GM12878 (cell line): ENCODE measurements around the gene SGK2.
"Not testable (repeated sequence)": the region's sequence is repeated elsewhere in the genome, so short reads cannot be mapped to it uniquely, and the experiment has no call there.

Source experiments
- FOS ChIP-seq: IDR thresholded peaks from 3 replicates; pipeline ENCODE4 v1.6.1; 2011; ENCODE audit warnings: borderline replicate concordance; ENCODE audit not compliant: insufficient read length; ENCODE audit errors: extremely low read depth
- KDM1A ChIP-seq: fragments of 200-600 bp; sonication (generic); IDR thresholded peaks from 2 replicates; pipeline ENCODE4 v1.6.1; 2016; ENCODE audit warnings: borderline replicate concordance
- POLR2AphosphoS2 ChIP-seq: IDR thresholded peaks from 2 replicates; pipeline ENCODE4 v1.6.1; 2011; ENCODE audit warnings: low read depth, mild to moderate bottlenecking, low read length, improper control_type of control experiment, moderate library complexity
- RAD21 ChIP-seq: IDR thresholded peaks from 2 replicates; pipeline ENCODE4 v1.6.1; 2011; ENCODE audit warnings: mild to moderate bottlenecking, low read depth, low read length, moderate library complexity; ENCODE audit not compliant: insufficient read depth
- RFX5 ChIP-seq: IDR thresholded peaks from 2 replicates; pipeline ENCODE4 v1.6.1; 2011; ENCODE audit warnings: low read depth, low read length, improper control_type of control experiment
- SIX5 ChIP-seq: IDR thresholded peaks from 2 replicates; pipeline ENCODE4 v1.6.1; 2011; ENCODE audit warnings: mild to moderate bottlenecking, low read depth, low read length, moderate library complexity; ENCODE audit not compliant: severe bottlenecking
- SMC3 ChIP-seq: IDR thresholded peaks from 2 replicates; pipeline ENCODE4 v1.6.1; 2011; ENCODE audit warnings: low read length, improper control_type of control experiment, borderline replicate concordance
- TCF12 ChIP-seq: IDR thresholded peaks from 2 replicates; pipeline ENCODE4 v1.6.1; 2011; ENCODE audit warnings: low read depth, mild to moderate bottlenecking, low read length
- YBX1 ChIP-seq: fragments of 450-650 bp; IDR thresholded peaks from 2 replicates; pipeline ENCODE4 v1.6.1; 2016; ENCODE audit warnings: antibody characterized with exemption
- TF ChIP-seq, protein P1 (sequence below), 3 experiments: IDR thresholded peaks in 2 of 3; conservative IDR thresholded peaks in 1 of 3; 2 replicates each; pipeline ENCODE4 v1.5.1; 2011; ENCODE audit warnings: low read depth in 3 of 3, low read length in 3 of 3, mild to moderate bottlenecking in 3 of 3, control low read depth in 2 of 3, moderate library complexity in 2 of 3, inconsistent platforms in 1 of 3, mixed read lengths in 1 of 3; ENCODE audit not compliant: control insufficient read depth in 2 of 3, insufficient read depth in 1 of 3; ENCODE audit errors: extremely low read depth in 1 of 3
- TF ChIP-seq, protein P2 (sequence below): fragments of 450-650 bp; IDR thresholded peaks from 2 replicates; pipeline ENCODE4 v1.6.1; 2016; ENCODE audit warnings: mild to moderate bottlenecking, moderate library complexity, borderline replicate concordance
- TF ChIP-seq, protein P3 (sequence below): IDR thresholded peaks from 2 replicates; pipeline ENCODE4 v1.6.1; 2011; ENCODE audit warnings: low read depth, low read length, improper control_type of control experiment, borderline replicate concordance
- TF ChIP-seq, protein P4 (sequence below): IDR thresholded peaks from 2 replicates; pipeline ENCODE4 v1.6.1; 2012; ENCODE audit warnings: improper control_type of control experiment, low read depth, low read length; ENCODE audit not compliant: insufficient replicate concordance
- TF ChIP-seq, protein P5 (sequence below): IDR thresholded peaks from 2 replicates; pipeline ENCODE4 v1.6.1; 2012; ENCODE audit warnings: low read depth, low read length, improper control_type of control experiment

DNA sequence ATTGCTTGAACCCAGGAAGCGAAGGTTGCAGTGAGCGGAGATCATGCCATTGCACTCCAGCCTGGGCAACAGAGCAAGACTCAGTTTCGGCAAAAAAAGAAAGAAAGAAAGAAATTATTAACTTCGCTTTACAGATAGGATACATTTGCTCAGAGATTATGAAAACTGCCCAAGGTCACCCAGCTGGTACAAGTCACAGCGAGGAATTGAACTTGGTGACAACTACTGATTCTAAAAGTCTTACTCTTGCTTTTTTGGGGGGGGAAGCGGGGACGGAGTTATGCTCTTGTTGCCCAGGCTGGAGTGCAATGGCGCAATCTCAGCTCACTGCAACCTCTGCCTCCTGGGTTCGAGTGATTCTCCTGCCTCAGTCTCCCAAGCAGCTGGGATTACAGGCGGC lies 29.7 kb downstream of the SGK2 start:
- TF ChIP-seq SMC3, TCF12, YBX1, KDM1A, RAD21, RFX5, POLR2AphosphoS2, FOS, SIX5: not testable (repeated sequence)
- TF ChIP-seq, protein P1, sequence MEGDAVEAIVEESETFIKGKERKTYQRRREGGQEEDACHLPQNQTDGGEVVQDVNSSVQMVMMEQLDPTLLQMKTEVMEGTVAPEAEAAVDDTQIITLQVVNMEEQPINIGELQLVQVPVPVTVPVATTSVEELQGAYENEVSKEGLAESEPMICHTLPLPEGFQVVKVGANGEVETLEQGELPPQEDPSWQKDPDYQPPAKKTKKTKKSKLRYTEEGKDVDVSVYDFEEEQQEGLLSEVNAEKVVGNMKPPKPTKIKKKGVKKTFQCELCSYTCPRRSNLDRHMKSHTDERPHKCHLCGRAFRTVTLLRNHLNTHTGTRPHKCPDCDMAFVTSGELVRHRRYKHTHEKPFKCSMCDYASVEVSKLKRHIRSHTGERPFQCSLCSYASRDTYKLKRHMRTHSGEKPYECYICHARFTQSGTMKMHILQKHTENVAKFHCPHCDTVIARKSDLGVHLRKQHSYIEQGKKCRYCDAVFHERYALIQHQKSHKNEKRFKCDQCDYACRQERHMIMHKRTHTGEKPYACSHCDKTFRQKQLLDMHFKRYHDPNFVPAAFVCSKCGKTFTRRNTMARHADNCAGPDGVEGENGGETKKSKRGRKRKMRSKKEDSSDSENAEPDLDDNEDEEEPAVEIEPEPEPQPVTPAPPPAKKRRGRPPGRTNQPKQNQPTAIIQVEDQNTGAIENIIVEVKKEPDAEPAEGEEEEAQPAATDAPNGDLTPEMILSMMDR (IDR thresholded peaks at IDR 0.05 in 2 of 3, conservative IDR thresholded peaks at IDR 0.05 in 1 of 3; ENCODE audit: control insufficient read depth in 2 of 3, extremely low read depth in 1 of 3, insufficient read depth in 1 of 3, low read depth in 3 of 3, low read length in 3 of 3), result not testable (repeated sequence)
- TF ChIP-seq, protein P2, sequence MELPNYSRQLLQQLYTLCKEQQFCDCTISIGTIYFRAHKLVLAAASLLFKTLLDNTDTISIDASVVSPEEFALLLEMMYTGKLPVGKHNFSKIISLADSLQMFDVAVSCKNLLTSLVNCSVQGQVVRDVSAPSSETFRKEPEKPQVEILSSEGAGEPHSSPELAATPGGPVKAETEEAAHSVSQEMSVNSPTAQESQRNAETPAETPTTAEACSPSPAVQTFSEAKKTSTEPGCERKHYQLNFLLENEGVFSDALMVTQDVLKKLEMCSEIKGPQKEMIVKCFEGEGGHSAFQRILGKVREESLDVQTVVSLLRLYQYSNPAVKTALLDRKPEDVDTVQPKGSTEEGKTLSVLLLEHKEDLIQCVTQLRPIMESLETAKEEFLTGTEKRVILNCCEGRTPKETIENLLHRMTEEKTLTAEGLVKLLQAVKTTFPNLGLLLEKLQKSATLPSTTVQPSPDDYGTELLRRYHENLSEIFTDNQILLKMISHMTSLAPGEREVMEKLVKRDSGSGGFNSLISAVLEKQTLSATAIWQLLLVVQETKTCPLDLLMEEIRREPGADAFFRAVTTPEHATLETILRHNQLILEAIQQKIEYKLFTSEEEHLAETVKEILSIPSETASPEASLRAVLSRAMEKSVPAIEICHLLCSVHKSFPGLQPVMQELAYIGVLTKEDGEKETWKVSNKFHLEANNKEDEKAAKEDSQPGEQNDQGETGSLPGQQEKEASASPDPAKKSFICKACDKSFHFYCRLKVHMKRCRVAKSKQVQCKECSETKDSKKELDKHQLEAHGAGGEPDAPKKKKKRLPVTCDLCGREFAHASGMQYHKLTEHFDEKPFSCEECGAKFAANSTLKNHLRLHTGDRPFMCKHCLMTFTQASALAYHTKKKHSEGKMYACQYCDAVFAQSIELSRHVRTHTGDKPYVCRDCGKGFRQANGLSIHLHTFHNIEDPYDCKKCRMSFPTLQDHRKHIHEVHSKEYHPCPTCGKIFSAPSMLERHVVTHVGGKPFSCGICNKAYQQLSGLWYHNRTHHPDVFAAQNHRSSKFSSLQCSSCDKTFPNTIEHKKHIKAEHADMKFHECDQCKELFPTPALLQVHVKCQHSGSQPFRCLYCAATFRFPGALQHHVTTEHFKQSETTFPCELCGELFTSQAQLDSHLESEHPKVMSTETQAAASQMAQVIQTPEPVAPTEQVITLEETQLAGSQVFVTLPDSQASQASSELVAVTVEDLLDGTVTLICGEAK, result not testable (repeated sequence)
- TF ChIP-seq, protein P3, sequence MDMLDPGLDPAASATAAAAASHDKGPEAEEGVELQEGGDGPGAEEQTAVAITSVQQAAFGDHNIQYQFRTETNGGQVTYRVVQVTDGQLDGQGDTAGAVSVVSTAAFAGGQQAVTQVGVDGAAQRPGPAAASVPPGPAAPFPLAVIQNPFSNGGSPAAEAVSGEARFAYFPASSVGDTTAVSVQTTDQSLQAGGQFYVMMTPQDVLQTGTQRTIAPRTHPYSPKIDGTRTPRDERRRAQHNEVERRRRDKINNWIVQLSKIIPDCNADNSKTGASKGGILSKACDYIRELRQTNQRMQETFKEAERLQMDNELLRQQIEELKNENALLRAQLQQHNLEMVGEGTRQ, result not testable (repeated sequence)
- TF ChIP-seq, protein P4, sequence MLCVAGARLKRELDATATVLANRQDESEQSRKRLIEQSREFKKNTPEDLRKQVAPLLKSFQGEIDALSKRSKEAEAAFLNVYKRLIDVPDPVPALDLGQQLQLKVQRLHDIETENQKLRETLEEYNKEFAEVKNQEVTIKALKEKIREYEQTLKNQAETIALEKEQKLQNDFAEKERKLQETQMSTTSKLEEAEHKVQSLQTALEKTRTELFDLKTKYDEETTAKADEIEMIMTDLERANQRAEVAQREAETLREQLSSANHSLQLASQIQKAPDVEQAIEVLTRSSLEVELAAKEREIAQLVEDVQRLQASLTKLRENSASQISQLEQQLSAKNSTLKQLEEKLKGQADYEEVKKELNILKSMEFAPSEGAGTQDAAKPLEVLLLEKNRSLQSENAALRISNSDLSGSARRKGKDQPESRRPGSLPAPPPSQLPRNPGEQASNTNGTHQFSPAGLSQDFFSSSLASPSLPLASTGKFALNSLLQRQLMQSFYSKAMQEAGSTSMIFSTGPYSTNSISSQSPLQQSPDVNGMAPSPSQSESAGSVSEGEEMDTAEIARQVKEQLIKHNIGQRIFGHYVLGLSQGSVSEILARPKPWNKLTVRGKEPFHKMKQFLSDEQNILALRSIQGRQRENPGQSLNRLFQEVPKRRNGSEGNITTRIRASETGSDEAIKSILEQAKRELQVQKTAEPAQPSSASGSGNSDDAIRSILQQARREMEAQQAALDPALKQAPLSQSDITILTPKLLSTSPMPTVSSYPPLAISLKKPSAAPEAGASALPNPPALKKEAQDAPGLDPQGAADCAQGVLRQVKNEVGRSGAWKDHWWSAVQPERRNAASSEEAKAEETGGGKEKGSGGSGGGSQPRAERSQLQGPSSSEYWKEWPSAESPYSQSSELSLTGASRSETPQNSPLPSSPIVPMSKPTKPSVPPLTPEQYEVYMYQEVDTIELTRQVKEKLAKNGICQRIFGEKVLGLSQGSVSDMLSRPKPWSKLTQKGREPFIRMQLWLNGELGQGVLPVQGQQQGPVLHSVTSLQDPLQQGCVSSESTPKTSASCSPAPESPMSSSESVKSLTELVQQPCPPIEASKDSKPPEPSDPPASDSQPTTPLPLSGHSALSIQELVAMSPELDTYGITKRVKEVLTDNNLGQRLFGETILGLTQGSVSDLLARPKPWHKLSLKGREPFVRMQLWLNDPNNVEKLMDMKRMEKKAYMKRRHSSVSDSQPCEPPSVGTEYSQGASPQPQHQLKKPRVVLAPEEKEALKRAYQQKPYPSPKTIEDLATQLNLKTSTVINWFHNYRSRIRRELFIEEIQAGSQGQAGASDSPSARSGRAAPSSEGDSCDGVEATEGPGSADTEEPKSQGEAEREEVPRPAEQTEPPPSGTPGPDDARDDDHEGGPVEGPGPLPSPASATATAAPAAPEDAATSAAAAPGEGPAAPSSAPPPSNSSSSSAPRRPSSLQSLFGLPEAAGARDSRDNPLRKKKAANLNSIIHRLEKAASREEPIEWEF, result not testable (repeated sequence)
- TF ChIP-seq, protein P5, sequence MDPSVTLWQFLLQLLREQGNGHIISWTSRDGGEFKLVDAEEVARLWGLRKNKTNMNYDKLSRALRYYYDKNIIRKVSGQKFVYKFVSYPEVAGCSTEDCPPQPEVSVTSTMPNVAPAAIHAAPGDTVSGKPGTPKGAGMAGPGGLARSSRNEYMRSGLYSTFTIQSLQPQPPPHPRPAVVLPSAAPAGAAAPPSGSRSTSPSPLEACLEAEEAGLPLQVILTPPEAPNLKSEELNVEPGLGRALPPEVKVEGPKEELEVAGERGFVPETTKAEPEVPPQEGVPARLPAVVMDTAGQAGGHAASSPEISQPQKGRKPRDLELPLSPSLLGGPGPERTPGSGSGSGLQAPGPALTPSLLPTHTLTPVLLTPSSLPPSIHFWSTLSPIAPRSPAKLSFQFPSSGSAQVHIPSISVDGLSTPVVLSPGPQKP, result not testable (repeated sequence)
